SU-DHL-6 (cell line): ENCODE results near the gene COL27A1.
"Not testable (repeated sequence)": the region's sequence is repeated elsewhere in the genome, so short reads cannot be mapped to it uniquely, and the experiment has no call there.

Experiments
- H2AFZ ChIP-seq: fragments of 200-600 bp; sonication (generic); 2 replicates; pipeline ENCODE4 v1.6.1; 2014; ENCODE audit warnings: low read depth, mild to moderate bottlenecking, moderate library complexity, mixed read lengths, antibody characterized with exemption, low read length; ENCODE audit not compliant: severe bottlenecking
- H3F3A ChIP-seq: fragments of 200-600 bp; shearing (Covaris generic); 2 replicates; pipeline ENCODE4 v1.6.0; 2016; ENCODE audit warnings: antibody characterized with exemption, mild to moderate bottlenecking; ENCODE audit not compliant: insufficient read depth
- H3K27ac ChIP-seq: fragments of 200-600 bp; sonication (generic); 2 replicates; pipeline ENCODE4 v1.5.1; 2016; ENCODE audit warnings: low read depth, mild to moderate bottlenecking, low read length, moderate library complexity, mixed read lengths
- H3K27me3 ChIP-seq: fragments of 200-600 bp; sonication (generic), shearing (Covaris generic); 2 replicates; pipeline ENCODE4 v1.6.0; 2014; ENCODE audit warnings: mild to moderate bottlenecking, low read length
- H3K36me3 ChIP-seq: fragments of 200-600 bp; sonication (generic); 2 replicates; pipeline ENCODE4 v1.6.1; 2014; ENCODE audit warnings: mild to moderate bottlenecking, low read length, mixed read lengths
- H3K4me2 ChIP-seq: fragments of 300-600, 200-600 bp; shearing (Covaris generic), sonication (generic); 2 replicates; pipeline ENCODE4 v1.6.0; 2014; ENCODE audit warnings: low read length, low read depth, mild to moderate bottlenecking; ENCODE audit not compliant: poor library complexity, severe bottlenecking
- H3K4me3 ChIP-seq: fragments of 200-600 bp; sonication (generic); 2 replicates; pipeline ENCODE4 v1.5.1; 2014; ENCODE audit warnings: antibody characterized with exemption, low read length, mild to moderate bottlenecking, mixed read lengths; ENCODE audit not compliant: insufficient read depth, poor library complexity, severe bottlenecking
- H3K79me2 ChIP-seq: fragments of 200-600 bp; sonication (generic); 2 replicates; pipeline ENCODE4 v1.6.1; 2014; ENCODE audit warnings: mild to moderate bottlenecking, low read length, moderate library complexity; ENCODE audit not compliant: insufficient read depth
- H3K9ac ChIP-seq: fragments of 200-600 bp; sonication (generic); 2 replicates; pipeline ENCODE4 v1.7.0; 2014; ENCODE audit warnings: mild to moderate bottlenecking, low read length
- H3K9me2 ChIP-seq: fragments of 200-600 bp; sonication (generic); replicated peaks from 2 replicates; pipeline ENCODE4 v1.6.1; 2014; ENCODE audit warnings: low read length; ENCODE audit not compliant: insufficient read depth
- H3K9me3 ChIP-seq: fragments of 200-600 bp; sonication (generic); 2 replicates; pipeline ENCODE4 v1.6.1; 2014; ENCODE audit warnings: low read length, mixed read lengths; ENCODE audit not compliant: insufficient read depth
- H4K20me1 ChIP-seq: fragments of 200-600 bp; sonication (generic); 2 replicates; pipeline ENCODE4 v1.6.1; 2014; ENCODE audit warnings: low read depth, mild to moderate bottlenecking, antibody characterized with exemption, low read length, moderate library complexity, mixed read lengths
- EZH2phosphoT487 ChIP-seq: fragments of 200-600 bp; sonication (generic), shearing (Covaris generic); conservative IDR thresholded peaks from 2 replicates; pipeline ENCODE4 v1.6.1; 2018; ENCODE audit warnings: mild to moderate bottlenecking, antibody characterized with exemption, low read length, moderate library complexity, mixed read lengths
- TF ChIP-seq, protein P1 (sequence below): fragments of 200-600 bp; sonication (generic); IDR thresholded peaks from one replicate; pipeline ENCODE4 v1.5.1; 2017; ENCODE audit warnings: antibody characterized with exemption, mild to moderate bottlenecking, low read length, moderate library complexity; ENCODE audit not compliant: insufficient read depth, poor library complexity, severe bottlenecking

COL27A1 gene

DNA sequence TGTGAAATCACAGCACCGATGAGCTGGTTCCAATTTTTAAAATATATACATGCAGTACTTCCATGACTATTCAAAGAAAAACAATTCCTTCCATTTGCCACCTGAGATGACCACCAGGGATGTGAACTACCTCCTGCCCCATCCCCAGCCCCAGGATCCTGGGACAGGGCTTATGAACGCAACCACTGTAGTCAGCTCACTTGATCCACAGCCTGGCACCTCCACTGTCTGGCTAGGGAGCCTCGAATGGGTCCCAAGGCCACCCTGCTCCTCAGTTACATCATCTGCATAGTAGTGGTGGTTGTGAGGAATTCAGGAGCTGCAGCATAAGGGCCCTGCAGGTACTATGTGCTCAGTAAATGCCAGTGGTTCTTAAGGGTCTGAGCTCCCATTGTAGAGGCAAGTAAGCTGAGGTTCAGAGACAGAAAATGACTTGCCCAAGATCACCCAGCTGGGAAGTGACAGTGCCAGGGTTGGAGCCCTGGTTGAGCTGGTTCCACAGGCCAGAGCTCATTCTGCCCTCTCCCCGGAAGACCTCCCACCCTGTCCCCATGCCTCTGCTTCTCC is 177.2 kb downstream of the COL27A1 start:
- H3K9me3 ChIP-seq, H3K27me3 ChIP-seq, H3K36me3 ChIP-seq, H4K20me1 ChIP-seq, H2AFZ ChIP-seq, H3K9ac ChIP-seq, H3K27ac ChIP-seq, H3K4me2 ChIP-seq, H3K4me3 ChIP-seq, H3K9me2 ChIP-seq, H3K79me2 ChIP-seq, H3F3A ChIP-seq: not testable (repeated sequence)

DNA sequence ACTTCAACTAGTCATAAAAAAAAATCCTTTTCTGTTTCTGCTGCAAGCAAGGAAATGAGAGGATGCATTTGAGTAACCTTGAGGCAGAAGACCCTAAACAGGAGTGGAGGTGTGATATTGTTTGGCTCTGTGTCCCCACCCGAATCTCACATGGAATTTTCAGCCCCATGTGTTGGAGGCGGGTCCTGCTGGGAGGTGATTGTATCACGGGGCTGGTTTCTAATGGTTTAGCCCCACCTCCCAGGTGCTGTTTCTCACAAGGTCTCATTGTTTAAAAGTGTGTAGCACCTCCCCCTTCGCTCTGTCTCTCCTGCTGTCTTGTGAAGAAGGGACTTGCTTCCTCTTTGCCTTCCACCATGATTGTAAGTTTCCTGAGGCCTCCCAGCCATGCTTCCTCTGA is 178.4 kb downstream of the COL27A1 start:
- peaks cover 17% of the 10 kb centered on the region for H3K36me3 ChIP-seq
- not testable (repeated sequence) for H2AFZ ChIP-seq, H3K4me3 ChIP-seq, H3K9ac ChIP-seq, H3K4me2 ChIP-seq, H3K79me2 ChIP-seq, H3K27me3 ChIP-seq, H3K9me3 ChIP-seq, H3K9me2 ChIP-seq, H3K27ac ChIP-seq, H4K20me1 ChIP-seq, H3F3A ChIP-seq

DNA sequence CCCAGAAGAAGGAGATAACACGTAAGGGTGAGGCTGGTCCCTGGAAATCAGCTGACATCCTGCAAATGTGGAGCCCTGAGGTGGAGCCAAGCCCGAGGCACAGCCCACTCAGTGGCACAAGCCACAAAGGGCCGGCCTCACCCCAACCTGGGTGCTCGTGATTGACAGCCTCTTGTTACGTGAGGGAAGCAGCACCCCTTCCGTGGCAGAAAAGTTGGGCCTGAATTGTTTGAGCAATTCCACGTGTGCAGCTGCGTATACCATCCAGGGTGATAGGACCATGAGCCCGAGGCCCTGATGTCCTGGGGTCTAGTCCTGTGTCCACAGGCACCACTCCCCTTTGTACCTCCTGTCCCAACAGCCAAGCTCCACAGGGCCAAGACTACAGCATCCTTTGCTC is 179.2 kb downstream of the COL27A1 start:
- Histone ChIP-seq H3K9ac (no peak overlapping the region), H3K9me2 (no peaks in the 10 kb centered on the region), H3K27me3 (no peaks in the 10 kb centered on the region)

DNA sequence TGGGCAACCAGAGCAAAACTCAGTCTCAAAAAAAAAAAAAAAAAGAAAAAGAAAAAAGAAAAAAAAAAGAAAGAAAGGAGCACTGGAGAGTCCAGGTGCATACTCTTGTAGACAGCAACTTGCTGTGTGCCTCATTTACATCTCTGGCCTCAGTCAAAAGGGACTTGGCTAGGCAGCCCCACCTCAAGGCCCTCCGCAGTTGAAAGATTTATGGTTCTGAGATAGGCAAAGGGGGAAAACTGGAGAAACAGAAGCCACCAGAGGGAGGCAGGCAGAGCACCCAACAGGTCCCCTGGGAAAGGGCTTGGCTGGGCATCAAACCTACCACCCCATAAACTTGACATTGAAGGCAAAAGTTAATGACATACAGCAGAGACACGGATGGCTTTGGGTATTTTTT is 180.4 kb downstream of the COL27A1 start:
- Histone ChIP-seq H3K9ac (no peak overlapping the region), H3K4me3 (no peak overlapping the region), H3K79me2 (no peaks in the 10 kb centered on the region), H4K20me1 (no peaks in the 10 kb centered on the region), H3K27me3 (no peaks in the 10 kb centered on the region), H3K36me3 (peaks cover 20% of the 10 kb centered on the region), H3K4me2 (no peak overlapping the region), H2AFZ (no peak overlapping the region), H3K9me3 (no peaks in the 10 kb centered on the region), H3K27ac (no peak overlapping the region), H3K9me2 (no peaks in the 10 kb centered on the region), H3F3A (0 out of 2 replicates have a peak, but pooled peaks cover under 1% of the 10 kb centered on the region)
- TF ChIP-seq, protein P1, sequence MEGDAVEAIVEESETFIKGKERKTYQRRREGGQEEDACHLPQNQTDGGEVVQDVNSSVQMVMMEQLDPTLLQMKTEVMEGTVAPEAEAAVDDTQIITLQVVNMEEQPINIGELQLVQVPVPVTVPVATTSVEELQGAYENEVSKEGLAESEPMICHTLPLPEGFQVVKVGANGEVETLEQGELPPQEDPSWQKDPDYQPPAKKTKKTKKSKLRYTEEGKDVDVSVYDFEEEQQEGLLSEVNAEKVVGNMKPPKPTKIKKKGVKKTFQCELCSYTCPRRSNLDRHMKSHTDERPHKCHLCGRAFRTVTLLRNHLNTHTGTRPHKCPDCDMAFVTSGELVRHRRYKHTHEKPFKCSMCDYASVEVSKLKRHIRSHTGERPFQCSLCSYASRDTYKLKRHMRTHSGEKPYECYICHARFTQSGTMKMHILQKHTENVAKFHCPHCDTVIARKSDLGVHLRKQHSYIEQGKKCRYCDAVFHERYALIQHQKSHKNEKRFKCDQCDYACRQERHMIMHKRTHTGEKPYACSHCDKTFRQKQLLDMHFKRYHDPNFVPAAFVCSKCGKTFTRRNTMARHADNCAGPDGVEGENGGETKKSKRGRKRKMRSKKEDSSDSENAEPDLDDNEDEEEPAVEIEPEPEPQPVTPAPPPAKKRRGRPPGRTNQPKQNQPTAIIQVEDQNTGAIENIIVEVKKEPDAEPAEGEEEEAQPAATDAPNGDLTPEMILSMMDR, result no peak
- TF ChIP-seq EZH2phosphoT487, result no peak

More for the DNA sequence above, 179.2 kb downstream of the COL27A1 start:
- no peak overlapping the region for H3K27ac ChIP-seq
- H3K36me3 ChIP-seq, result peaks cover 19% of the 10 kb centered on the region
- TF ChIP-seq, protein P1, result no peak
- TF ChIP-seq EZH2phosphoT487, result no peak
- no peak overlapping the region for H3K4me3 ChIP-seq
- no peak overlapping the region for H2AFZ ChIP-seq
- no peaks in the 10 kb centered on the region for H3K9me3 ChIP-seq
- H3K4me2 ChIP-seq, result no peak overlapping the region
- no peaks in the 10 kb centered on the region for H4K20me1 ChIP-seq
- H3K79me2 ChIP-seq, result no peaks in the 10 kb centered on the region
- H3F3A ChIP-seq, result no peaks in the 10 kb centered on the region
